Thyroid gland (tissue), 4 donors: ENCODE data around the gene ATP4B.

Experiments
- POLR2A ChIP-seq, 2 donors: fragments of 450-650 bp; IDR thresholded peaks; one replicate each; pipeline ENCODE4 v1.6.1; 2017; ENCODE audit warnings: antibody characterized with exemption in 2 of 2, mild to moderate bottlenecking in 2 of 2, moderate library complexity in 1 of 2
- TF ChIP-seq, protein P1 (sequence below), 6 experiments: fragments of 200-600 bp in 3 of 6; fragments of 450-650 bp in 3 of 6; sonication (generic) in 3 of 6; IDR thresholded peaks; one replicate each; pipeline ENCODE4 v1.5.1; 2016 to 2019; ENCODE audit warnings: antibody characterized with exemption in 6 of 6, mild to moderate bottlenecking in 2 of 6, inconsistent platforms in 1 of 6, moderate library complexity in 1 of 6

DNA sequence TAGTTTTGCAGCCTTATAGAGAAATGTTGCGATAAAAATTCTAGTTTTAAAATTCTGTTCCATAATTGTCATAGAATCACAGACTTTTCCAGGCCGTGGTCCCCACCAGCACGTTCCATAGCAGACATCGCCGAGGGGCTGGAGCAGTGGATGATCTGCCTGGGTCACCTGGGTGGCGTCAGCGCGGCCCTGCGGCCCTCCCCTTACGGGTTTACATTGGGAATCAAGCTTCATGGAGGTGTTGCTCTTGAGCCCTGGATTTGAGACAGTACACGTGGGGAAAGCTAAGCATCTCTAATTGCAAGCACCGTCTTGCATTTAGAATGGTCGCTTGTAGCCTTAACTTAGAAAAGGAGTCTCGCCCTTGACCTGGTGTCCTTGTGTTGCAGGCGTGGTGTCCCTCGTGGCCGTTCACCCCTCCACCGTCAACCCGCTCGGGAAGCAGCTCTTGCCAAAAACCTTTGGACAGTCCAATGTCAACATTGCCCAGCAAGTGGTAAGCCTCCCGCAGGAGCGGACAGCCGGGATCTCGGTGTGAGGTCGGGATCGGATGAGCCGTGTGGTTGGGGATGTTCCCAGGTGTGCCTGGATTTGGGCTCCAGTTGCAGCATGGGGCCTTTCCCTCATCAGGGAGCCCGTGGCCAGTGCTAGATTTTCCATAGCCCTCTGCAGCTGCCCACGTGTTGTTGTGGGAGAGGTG is 35.1 kb downstream of the ATP4B start:
- no peak for TF ChIP-seq POLR2A (IDR thresholded peaks at IDR 0.05)
- TF ChIP-seq, protein P1, sequence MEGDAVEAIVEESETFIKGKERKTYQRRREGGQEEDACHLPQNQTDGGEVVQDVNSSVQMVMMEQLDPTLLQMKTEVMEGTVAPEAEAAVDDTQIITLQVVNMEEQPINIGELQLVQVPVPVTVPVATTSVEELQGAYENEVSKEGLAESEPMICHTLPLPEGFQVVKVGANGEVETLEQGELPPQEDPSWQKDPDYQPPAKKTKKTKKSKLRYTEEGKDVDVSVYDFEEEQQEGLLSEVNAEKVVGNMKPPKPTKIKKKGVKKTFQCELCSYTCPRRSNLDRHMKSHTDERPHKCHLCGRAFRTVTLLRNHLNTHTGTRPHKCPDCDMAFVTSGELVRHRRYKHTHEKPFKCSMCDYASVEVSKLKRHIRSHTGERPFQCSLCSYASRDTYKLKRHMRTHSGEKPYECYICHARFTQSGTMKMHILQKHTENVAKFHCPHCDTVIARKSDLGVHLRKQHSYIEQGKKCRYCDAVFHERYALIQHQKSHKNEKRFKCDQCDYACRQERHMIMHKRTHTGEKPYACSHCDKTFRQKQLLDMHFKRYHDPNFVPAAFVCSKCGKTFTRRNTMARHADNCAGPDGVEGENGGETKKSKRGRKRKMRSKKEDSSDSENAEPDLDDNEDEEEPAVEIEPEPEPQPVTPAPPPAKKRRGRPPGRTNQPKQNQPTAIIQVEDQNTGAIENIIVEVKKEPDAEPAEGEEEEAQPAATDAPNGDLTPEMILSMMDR (IDR thresholded peaks at IDR 0.05), result no peak
